Esophagus squamous epithelium (tissue), 4 donors: Measurements from ENCODE around the gene KCNQ1.

Experiments
- POLR2A ChIP-seq, 4 donors: fragments of 450-650 bp; IDR thresholded peaks; one replicate each; pipeline ENCODE4 v1.6.1; 2017; ENCODE audit warnings: antibody characterized with exemption in 4 of 4, mild to moderate bottlenecking in 4 of 4, moderate library complexity in 3 of 4
- TF ChIP-seq, protein P1 (sequence below), 6 experiments: fragments of 450-650 bp in 4 of 6; fragments of 200-600 bp in 2 of 6; sonication (generic) in 2 of 6; IDR thresholded peaks; one replicate each; pipeline ENCODE4 v1.5.1; 2016 to 2019; ENCODE audit warnings: antibody characterized with exemption in 6 of 6, mild to moderate bottlenecking in 4 of 6, moderate library complexity in 4 of 6

DNA sequence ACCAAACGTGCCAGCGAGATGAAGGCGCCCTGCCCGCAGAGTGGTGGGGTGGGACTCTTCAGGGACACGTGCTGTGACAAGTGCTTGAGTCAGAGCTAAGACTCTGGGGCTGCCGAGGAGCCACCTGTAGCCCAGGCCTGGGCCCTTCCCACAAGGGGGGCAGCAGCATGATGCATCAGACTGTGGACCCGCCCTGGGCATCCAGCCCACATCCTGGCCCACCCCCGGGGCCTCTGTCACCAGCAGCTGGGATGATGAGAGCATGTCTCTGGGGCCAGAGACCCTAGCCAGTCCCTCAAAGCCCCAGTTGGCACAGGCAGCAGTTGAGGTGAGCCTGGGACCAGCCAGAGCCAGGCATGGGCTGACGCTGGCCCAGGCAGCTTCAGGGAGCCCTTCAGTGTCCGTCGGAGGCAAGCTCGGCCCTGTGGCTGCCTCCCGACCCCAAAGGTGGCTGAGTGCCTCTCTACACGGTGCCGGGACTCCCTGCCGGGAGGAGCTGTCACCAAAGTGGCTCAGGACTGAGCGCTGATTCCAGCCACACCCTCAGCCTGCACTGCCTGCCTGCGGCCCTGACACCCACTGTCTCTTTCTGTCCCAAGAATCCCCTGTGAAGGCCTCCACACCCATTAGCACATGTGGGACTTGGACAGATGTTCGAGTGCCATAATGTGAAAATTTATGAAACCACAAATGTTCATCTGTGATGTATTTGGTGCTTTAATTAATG lies 399.5 kb downstream of the KCNQ1 start:
- TF ChIP-seq, protein P1, sequence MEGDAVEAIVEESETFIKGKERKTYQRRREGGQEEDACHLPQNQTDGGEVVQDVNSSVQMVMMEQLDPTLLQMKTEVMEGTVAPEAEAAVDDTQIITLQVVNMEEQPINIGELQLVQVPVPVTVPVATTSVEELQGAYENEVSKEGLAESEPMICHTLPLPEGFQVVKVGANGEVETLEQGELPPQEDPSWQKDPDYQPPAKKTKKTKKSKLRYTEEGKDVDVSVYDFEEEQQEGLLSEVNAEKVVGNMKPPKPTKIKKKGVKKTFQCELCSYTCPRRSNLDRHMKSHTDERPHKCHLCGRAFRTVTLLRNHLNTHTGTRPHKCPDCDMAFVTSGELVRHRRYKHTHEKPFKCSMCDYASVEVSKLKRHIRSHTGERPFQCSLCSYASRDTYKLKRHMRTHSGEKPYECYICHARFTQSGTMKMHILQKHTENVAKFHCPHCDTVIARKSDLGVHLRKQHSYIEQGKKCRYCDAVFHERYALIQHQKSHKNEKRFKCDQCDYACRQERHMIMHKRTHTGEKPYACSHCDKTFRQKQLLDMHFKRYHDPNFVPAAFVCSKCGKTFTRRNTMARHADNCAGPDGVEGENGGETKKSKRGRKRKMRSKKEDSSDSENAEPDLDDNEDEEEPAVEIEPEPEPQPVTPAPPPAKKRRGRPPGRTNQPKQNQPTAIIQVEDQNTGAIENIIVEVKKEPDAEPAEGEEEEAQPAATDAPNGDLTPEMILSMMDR (IDR thresholded peaks at IDR 0.05) = no peak
- TF ChIP-seq POLR2A (IDR thresholded peaks at IDR 0.05) = no peak
